H1 (cell line): Measurements from ENCODE around the gene FXYD5. TPM values are rescaled to one million over a fixed set of nuclear protein-coding genes. Genes with fewer than 3 reads are reported as not detected.

ENCODE experiments used
- CBX5 ChIP-seq: fragments of 300-800, 300-1000 bp; sonication (generic); IDR thresholded peaks from 2 replicates; pipeline ENCODE4 v1.7.1; 2016; ENCODE audit warnings: antibody characterized with exemption, low read length, low read depth
- CHD7 ChIP-seq: fragments of 300-600 bp; sonication (generic); IDR thresholded peaks from 2 replicates; pipeline ENCODE4 v1.7.1; 2012; ENCODE audit warnings: low read length, moderate library complexity, mild to moderate bottlenecking, inconsistent platforms; ENCODE audit not compliant: insufficient replicate concordance
- EZH2 ChIP-seq: fragments of 200-600 bp; sonication (generic); IDR thresholded peaks from 2 replicates; pipeline ENCODE4 v1.7.1; 2012; ENCODE audit warnings: low read depth, mild to moderate bottlenecking, moderate library complexity, low read length, inconsistent platforms; ENCODE audit not compliant: severe bottlenecking
- GTF2F1 ChIP-seq: IDR thresholded peaks from 2 replicates; pipeline ENCODE4 v1.6.1; 2012; ENCODE audit warnings: low read depth, low read length, improper control_type of control experiment, borderline replicate concordance
- KDM4A ChIP-seq: IDR thresholded peaks from one replicate; pipeline ENCODE4 v1.7.1; 2012; ENCODE audit warnings: low read depth, mild to moderate bottlenecking, moderate library complexity, low read length, inconsistent platforms; ENCODE audit not compliant: severe bottlenecking
- TEAD4 ChIP-seq: IDR thresholded peaks from 2 replicates; pipeline ENCODE4 v1.6.1; 2012; ENCODE audit warnings: low read depth, low read length, inconsistent platforms, mixed read lengths
- polyA plus RNA-seq, 7 experiments: library from polyadenylated mRNA; depleted of rRNA in 3 of 7; stranded (reverse) in 5 of 7; unstranded in 2 of 7; fragments of >200 nt in 5 of 7; fragments of 200-250 nt in 2 of 7; gene quantifications; 1 replicate in 5 of 7; 2 replicates in 1 of 7; 4 replicates in 1 of 7; pipeline versions ENCODE4 v1.2.1 to v1.2.3, GENCODE V29; 2011 to 2013; ENCODE audit warnings: missing spikeins in 2 of 7, mixed read lengths in 2 of 7
- total RNA-seq: library from RNA; stranded (reverse); fragmentation: NEBNext Ultra II Directional; extraction: Animal tissue kit (Norgen Biotek cat#: 25700); gene quantifications from 2 replicates; pipeline ENCODE4 v1.2.1, GENCODE V29; 2021

FXYD5 gene
- total and polyA plus RNA-seq, 2 of the 8 experiments (the other 6 are each of a cell fraction or from before 2014, with no cell fraction given): 99.0 to 191 TPM

GRCh38 chr19:35140207-35140961 is 14.2 kb upstream of the FXYD5 start (continued):
- TF ChIP-seq CBX5 (no peak), KDM4A (no peak), CHD7 (no peak), TEAD4 (no peak), EZH2 (no peak), GTF2F1 (no peak)
